HPDE6-E6E7 (cell line): ENCODE results near the gene EML1.
A peak's percentile ranks its signal among the peaks of the same experiment; 100 is the strongest.

Experiments
- DNase-seq: peaks from one replicate; pipeline ENCODE4 v3.0.0; 2011; ENCODE audit warnings: missing footprints; ENCODE audit errors: extremely low spot score

Gene EML1, protein sequence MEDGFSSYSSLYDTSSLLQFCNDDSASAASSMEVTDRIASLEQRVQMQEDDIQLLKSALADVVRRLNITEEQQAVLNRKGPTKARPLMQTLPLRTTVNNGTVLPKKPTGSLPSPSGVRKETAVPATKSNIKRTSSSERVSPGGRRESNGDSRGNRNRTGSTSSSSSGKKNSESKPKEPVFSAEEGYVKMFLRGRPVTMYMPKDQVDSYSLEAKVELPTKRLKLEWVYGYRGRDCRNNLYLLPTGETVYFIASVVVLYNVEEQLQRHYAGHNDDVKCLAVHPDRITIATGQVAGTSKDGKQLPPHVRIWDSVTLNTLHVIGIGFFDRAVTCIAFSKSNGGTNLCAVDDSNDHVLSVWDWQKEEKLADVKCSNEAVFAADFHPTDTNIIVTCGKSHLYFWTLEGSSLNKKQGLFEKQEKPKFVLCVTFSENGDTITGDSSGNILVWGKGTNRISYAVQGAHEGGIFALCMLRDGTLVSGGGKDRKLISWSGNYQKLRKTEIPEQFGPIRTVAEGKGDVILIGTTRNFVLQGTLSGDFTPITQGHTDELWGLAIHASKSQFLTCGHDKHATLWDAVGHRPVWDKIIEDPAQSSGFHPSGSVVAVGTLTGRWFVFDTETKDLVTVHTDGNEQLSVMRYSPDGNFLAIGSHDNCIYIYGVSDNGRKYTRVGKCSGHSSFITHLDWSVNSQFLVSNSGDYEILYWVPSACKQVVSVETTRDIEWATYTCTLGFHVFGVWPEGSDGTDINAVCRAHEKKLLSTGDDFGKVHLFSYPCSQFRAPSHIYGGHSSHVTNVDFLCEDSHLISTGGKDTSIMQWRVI

DNA sequence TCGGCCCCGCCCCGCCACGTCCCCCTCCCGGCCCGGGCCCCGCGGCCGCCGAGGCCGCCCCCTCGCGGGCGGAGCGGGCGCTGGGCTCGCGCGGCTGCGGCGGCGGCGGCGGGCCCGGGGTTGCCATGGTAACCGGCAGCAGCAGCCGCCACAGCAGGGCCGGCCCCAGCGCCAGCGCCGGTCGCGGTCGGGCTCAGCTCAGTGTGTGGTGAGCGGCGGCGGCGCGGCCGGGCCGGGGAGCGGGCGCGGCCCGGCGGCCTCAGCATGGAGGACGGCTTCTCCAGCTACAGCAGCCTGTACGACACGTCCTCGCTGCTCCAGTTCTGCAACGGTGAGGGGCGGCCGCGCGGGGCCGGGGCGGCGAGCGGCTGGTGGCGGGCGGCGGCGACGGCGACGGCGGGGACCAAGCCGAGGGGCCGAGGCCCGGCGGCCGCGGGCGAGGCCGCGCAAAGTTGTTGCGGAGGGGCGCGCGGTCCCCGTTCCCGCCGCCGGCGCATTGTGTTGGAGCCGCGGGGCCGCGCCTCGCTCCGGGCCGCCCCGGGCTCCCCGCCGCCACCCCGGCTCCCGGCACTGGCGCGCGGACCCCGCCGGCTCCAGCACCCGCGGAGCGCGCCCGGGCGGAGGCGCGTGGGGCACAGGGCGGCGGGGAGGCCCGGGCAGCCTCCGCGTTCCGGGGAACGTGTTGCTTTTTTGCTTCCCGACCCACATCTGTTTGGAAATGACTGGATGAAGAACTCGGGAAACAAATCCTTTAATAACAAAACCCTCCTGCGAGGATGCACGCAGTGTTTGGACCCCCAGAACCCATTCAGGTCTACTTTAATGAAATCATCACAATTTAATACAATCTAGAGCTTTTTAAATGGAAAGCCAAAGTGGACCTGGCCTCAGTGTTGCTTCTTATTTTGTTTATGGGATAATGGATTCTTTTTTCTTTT, at the start of gene EML1:
EML1 (plus strand) TSS at position 201 of the 938 bp plus-strand sequence; CDS start at position 265, 64 bp downstream.
- peak; percentile 88 for DNase-seq

DNA sequence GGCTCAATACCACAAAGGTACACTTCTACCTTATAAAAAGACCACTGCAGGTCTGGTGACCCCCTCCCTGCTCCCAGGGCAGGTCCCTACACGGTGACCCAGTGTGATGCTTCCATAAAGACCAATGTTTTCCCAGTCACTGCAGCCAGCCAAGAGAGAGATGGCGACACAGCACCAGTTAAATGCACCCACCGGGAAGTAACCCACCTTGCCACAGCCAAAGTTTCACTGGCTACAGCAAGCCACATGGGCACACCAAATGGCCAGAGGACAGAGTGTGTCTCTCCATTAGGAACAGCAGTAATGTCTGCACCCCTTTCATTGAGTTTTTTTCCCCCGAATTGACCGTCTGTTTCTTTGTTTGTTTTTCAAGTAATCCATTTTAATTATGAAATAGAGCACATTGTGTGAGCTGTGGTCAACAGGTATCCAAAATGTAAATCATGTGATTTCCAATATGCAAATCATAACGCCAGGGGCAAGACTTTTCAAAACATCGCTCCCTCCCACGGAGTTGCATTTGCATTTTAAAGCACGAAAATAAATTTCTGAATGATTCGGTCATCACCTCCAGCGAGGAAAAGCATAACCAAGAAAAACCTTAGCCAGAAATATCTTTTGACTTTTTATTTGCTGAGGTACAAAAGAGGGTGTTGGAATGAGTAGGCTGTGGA, 48.9 kb upstream of the EML1 start:
- no peak for DNase-seq

DNA sequence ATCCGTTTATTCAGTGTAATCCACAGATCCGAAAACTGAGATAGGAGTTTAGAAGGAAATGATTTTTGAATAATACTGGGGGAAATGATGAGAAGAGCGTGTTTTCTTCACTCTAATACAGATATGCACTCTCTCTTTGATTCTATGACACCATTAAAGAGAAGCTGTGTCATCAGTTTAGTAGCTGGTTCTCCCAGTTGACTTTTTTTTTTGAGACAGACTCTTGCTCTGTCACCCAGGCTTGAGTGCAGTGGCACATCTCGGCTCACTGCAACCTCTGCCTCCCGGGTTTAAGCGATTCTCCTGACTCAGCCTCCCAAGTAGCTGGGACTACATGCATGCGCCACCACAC, 48.4 kb upstream of the EML1 start:
- DNase-seq, result no peak

DNA sequence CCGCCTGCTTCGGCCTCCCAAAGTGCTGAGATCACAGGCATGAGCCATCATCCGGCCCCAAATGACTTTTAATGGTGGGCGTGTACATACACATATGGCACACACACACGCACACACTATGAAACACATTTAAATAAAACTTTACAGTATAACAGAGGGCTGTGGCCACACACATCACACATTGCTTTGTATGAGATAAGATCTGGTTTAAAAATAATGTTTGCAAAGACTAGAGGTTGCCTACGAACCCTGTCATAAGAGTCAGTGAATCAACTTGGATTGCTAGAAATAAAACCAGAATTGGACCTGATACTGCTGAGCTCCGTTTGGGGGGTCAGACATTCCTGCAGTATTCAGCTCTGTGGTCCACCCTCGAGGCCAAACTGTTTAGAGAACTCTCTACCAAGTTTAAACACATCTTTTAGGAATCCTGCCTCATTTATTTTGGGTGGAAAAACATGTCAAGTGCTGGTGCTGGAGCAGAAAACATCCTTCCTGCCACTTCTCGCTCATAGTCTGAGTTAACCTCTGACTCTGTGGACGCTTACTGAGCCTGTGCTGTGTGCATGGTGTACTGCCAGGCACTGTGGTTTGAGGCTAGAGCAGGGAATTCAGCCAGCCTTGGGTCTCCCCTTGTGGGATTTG, 47.8 kb upstream of the EML1 start:
- no peak for DNase-seq

DNA sequence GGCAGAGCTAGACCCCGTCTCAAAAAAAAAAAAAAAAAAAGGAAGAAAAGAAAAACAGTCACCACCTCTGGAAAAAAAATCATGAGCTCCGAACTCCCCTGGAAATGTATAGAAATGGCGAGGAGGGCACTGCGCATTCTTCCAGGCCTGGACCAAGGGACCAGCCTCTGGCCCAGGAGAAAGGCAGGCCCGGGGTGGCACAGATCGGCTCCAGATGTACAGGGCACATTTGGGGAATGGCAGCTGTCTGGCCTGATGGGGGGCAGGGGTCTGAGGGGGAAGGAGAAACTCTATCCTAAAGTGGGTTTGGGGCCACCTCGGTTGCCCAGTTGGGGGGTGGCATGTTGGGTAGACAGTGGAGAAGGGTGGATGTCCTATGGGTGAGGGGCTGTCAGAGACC, 46.0 kb upstream of the EML1 start:
- no peak for DNase-seq

DNA sequence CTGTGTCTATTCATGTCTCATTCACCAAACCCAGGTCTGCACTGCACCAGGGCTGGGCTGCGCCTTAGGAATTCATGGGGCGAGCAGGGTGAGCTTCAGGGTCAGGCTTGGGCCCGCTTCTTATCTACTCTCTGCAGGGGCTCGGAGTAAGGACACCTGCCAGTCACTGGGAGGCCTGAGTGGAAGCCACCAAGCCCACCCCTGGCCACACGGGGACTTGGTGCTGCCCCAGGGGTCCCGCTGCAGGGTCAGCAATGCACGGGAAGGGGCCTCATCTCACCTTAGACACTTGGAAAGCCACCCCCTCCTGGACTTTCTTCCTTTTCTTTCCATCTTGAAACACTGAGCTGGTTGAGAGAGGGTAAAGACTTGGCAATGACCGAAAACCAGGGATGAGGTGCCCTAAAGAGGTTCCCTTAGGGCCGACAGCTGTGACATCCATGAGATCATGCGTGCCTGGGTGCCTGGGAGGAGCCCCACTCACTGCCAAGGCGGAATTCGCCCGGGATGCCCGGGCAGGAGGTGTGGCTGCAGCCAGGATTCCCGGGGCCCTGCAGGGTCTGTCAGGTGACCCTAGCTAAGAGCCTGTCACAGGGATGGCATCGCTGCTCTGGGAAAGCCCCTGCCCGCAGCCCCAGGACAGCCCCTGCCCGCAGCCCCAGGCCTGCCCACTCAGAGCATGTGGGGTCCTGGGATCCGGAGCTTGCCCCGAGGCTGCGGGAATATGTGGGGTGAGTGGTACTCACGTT, 45.5 kb upstream of the EML1 start:
- no peak for DNase-seq

DNA sequence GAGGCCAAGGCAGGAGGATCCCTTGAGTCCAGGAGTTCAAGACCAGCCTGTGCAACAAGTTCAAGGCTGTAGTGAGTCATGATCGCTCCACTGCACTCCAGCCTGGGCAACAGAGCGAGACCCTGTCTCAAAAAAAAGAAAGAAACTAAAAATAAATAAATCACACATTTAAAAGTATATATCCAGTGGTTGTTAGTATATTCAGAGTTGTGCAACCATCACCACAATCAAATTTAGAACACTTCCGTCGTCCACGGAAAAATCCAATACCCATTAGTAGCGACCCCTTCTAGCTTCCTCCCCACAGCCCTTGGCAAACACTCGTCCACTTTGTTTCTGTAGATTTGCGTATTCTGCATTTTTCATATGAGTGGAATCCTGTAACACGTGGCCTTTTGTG, 44.7 kb upstream of the EML1 start:
- DNase-seq, result no peak

DNA sequence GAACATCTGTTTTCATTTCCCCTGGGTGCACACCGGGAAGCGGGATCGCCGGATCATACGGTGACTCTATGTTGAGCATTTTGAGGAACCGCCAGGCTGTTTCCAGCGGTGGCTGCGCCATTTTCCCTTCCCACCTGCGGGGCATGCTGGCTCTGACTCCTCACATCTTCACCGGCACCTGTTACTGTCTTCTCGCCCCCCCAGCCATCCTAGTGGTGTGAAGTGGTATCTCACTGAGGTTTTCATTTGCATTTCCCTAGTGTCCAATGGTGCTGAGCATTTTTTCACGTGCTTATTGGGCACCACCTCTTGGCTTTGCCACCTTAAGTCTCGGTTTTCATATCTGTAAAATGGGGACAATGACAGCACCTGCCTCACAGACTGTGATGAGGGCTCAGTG, 44.1 kb upstream of the EML1 start:
- no peak for DNase-seq

DNA sequence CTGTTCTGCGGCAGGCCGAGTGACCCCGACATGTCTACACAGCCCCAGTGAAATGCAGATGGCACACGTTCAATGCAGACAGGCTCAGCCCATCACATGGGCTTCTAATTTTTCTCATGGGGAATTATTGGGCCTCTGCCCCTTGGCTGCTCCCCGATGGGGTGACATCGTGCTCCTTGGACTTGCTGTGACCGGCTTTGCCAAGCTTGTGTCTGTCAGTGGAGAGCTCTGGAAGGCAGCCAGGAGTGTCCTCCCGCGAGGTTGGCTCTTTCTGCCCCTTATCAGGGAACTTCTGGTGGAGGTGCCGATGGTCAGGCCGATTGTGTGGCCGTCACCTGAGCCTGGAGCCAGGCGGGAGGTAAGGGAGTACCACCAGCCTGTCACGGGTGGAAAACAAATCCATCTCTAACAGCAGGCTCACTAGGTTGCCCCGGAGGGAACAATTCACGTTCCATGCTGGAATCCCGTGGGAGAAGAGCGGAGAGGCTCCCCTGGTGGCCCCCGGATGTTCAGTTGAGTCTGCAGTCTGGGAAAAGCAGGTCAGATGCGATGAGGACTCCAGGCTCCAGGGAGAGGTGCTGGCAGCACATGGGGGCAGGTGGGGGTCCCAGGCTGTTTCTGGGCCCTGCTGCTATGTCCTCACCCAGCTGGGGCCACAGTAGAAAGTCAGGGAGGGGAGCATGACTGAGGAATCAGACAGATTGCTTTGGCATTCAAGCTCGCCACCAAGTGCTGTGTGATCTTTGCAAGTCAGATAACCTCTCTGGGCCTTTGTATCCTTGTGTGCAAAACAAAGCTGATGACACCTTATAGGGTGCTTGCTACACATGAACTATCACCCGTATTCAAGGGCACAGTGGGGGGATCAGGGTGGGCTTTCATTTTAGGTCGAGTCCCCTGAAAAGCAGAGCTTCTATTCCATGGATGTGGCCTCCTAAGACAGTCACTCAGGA, 43.2 kb upstream of the EML1 start:
- DNase-seq, result no peak

DNA sequence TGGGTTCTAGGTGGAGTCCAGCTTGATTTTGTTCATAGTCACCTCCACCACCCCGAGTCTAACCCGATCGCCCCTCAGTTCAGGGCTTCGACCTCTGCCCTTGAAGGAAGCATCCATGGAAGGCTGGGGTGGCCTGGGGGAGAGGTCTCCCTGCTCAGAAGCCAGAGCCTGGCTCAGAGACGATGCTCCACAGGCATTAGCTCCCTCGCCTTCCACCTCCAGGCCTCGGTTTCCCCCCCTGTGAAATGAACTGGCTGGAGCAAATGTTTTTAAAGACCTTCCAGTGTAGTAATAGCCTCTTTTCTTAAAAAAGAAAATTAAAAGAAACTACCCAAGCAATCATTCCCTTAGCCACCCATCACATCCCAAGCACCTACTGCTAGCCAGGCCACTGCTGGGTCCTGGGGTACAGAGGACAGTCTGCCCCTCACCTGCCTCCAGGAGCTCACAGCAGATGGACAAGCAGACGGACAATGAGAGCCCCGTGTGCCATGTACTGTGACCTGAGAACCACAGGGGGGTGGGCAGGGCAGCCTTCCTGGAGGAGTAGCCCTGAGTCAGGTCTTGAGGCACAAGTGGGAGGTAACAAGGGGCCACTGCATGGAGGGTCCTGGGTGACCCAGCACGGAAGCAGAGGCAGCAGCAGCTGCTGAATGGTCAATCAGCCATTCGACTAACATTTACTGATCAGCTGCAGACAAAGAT, 42.3 kb upstream of the EML1 start:
- DNase-seq, result no peak

DNA sequence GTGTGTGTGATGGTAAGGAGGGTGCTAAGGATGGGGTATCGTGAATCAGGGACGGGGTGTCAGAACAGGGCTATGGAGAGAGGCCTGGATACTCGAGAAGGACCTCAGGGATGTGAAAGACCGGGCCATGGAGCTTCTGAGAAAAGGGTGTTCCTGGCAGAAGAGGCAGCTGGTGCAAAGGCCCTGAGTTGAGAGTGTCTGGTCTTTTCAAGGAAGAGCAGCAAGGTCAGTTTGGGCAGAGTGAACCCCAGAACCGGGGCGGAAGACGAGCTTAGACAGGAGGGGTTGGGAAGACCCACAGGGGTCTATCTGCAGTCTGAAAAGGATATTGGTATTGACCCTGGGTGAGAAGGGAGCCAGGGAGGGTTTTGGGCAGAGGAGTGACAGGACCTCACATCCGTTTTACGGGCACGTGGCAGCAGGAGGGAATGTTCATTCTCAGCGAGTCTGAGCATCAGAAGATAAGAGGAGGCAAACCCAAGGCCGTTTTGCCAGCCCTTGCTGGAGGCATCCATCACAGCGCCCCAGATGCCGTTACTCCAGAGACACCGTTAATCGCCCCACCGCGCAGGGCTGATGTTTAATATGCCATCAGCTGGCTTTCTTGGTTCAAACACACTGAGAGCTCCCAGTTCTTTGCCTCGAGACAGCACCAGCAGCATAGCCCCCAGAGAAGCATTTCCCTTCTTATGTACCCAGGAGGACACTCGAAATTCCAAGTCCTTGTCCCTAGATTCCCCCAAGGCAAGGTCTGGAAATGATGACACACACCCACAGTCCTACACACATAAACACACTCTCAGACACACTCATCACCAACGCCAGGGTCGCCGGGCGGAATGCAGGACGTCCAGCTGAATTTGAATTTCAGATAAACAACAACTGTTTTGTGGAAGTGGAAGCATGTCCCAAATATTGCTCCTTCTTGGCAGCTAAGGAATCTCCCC, 41.4 kb upstream of the EML1 start:
- DNase-seq, result no peak

DNA sequence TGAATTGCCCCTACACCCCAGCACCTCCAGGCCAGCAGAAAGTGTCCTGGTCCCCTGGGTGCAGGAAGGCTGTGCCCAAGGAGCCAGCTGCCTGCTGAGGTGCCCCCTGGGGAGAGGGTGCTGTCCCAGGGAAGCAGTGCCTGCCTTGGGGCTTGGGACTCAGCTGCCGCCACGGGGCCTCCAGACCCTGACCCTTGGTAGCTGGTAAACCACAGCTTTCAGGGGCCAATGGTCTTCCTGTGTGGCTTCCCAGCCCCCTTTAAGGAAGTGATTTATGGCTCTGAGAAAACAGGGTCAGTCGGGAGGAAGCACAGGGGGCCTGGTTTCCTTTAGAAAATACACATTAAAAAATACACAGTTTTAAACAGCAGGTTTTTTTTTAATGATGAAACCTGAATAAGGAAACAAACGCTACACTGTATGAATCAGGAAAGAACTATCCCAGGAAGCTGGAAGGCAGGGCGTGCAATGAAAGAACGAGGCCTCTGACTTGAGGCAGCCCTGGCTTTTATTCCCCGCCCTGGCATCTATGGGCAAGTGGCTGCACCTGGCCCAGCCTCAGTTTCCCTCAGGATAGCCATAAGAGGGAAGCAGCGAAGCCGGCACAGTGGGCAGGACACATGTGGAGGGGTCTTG, 40.6 kb upstream of the EML1 start:
- peak; percentile 74 for DNase-seq

DNA sequence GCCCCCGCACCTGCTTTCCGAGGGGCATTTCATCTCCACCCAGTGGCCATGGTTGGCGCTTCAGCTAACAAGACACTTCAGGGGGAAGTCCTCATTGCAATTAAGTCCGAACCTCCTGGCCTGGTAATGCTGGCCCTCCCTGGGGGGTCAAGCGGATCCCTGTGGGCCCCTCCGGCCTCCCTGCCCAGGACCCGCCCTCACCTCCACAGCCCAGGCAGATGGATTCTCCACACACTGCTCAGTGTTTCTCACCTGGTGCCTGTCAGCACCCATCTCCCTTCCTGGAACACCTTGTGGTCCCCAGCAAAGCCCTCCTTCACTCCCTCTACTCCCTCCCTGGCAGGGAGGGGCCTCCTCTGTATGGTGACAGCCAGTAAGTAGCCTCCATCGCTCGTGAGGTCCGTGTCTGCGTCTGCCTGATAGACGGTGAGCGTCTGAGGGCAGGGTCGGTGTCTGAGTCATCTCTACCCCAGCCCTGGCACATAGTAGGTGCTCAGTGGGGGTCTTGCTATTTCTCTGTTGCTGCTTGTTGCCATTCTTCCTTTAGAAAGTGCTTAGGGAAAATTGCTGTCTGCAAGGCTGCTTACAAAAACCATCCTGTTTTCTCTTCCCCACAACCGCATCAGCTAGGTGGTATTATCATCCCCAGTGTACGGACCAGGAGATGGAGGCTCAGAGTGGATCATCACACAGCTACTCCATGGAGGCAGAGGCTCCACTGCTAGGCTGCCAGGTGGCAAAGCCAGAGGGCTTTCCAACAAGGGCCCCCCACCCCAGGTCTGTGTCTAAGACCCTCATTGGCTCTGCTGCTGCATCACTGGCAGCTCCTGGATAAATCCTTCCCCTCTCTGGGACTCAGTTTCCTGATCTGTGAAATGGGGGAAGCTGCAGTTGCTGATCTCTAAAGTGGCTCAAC, 39.7 kb upstream of the EML1 start:
- no peak for DNase-seq

DNA sequence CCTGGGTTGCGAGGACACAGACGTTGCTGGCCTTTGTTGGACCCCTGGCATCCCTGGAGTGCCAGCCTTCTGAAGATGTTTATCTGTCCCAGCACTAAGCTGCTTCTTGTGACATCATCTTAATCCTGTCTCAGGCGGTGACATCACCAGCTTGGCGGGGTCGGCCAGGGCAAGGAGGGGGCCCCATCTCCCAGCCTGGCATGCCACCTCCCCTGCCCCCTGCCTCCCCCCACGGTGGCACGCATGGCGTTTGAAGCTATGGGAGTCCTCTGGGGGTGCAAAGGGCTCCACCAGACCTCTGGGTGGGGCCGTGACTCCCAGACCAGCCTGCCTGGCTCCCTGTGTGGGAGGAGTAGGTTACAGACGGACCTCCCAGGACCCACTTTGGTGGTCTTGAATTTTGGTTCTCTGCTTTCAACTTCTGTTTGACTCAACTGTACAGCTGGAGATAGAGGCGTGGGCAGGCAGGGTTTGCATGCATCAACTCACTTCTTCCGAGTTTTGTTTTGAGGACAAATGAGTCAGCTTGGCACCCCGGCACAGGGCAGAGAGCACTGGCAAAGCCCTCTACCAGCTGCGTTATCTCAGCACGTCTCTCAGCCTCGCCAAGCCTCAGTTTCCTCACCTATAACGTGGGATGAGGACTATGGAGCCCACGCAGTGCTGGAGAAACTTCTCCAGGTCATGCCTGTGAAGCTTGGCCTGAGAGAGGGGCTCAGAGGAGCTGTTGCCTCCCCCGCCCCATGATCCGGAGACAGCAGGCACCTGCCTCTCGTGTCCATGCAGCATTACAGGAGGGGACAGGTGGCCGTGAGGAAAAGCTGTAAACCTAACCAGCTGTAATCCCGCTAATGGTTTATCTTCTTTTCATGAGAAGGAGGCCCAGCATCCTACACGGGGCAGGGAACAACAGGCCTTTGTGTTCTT, 38.8 kb upstream of the EML1 start:
- no peak for DNase-seq

DNA sequence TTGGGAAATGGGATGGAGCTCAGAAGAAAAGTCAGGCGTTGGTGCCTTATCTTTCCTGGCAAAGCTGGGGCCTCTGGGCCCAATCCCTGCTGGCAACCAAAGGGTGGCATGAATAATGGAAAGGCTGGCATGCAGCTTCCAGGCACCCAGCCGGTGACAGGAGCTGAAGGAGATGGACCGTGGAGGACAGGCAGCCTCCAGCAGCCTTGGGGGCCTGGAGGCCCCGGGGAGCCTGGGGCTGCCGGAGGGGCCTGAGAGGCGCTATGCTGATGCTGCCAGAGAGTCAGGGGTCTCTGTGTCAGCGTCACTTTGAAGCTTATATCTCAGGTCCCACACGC, 38.2 kb upstream of the EML1 start:
- no peak for DNase-seq
